ENCODE measurements around the gene TRIP10.
A peak's percentile ranks its signal among the peaks of the same experiment; 100 is the strongest.
"Not testable (repeated sequence)": the region's sequence is repeated elsewhere in the genome, so short reads cannot be mapped to it uniquely, and the experiment has no call there.

TRIP10 gene

DNA sequence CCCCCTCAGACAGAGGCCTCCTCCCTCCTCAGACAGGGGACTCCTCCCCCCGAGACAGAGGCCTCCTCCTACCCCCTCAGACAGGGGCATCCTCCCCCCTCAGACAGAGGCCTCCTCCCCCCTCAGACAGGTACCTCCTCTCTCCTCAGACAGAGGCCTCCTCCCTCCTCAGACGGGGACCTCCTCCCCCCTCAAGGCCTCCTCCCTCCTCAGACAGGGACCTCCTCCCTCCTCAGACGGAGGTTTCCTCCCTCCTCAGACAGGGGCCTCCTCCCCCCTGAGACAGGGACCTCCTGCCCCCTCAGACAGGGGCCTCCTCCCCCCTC is 32.9 kb upstream of the TRIP10 start:
- TF ChIP-seq CTCF (IDR thresholded peaks at IDR 0.05; ENCODE audit: control insufficient read depth, extremely low read depth, insufficient read depth): no peak

GRCh38 chr19:6707011-6707657 is 32.3 kb upstream of the TRIP10 start:
- DNase-seq (ENCODE audit: low read depth): no peak
- TF ChIP-seq CTCF (IDR thresholded peaks at IDR 0.05; ENCODE audit: control insufficient read depth, extremely low read depth, insufficient read depth): no peak
- H3K4me3 ChIP-seq (ENCODE audit: low read depth, low read length): no peak overlapping the region

More for the DNA sequence above, 32.9 kb upstream of the TRIP10 start:
- DNase-seq (ENCODE audit: low read depth): no peak
- no peak overlapping the region for H3K4me3 ChIP-seq (ENCODE audit: low read depth, low read length)

DNA sequence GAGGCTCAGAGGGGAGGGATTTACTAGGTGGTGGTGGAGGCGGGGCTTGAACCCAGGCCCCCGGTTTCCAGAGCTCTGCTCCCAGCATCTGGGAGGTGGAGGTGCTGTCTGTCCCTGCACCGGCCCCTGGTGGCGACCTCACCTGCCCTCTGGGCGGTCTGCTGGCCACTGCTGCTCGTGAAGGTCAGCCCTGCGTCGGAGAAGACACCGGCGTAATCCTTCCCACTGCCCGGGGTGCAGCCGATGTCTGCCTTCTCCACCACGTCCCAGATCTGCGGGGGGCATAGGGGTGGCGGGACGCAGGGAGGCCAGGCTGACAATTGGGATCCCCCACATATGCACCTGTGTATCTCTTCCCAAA is 31.8 kb upstream of the TRIP10 start:
- H3K4me3 ChIP-seq (ENCODE audit: low read depth, low read length): no peak overlapping the region
- no peak for DNase-seq (ENCODE audit: low read depth)
- TF ChIP-seq CTCF (IDR thresholded peaks at IDR 0.05; ENCODE audit: control insufficient read depth, extremely low read depth, insufficient read depth): no peak

DNA sequence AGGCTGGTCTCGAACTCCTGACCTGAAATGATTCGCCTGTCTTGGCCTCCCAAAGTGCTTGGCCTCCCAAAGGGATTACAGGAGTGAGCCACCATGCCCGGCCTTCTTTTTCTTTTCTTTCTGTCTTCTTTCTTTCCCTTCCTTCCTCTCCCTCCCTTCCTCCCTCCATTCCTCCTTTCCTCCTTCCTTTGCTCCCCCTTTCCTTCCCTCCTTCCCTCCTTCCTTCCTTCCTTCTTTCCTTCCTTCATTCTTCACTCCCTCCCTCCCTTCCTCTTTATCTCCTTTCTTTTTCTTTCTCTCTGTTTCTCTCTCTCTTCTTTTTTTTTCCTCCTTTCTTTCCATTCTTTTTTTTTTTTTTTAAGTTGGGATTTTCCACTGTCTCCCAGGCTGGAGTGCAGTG is 31.1 kb upstream of the TRIP10 start:
- no peak for TF ChIP-seq CTCF (IDR thresholded peaks at IDR 0.05; ENCODE audit: control insufficient read depth, extremely low read depth, insufficient read depth)
- no peak overlapping the region for H3K4me3 ChIP-seq (ENCODE audit: low read depth, low read length)
- DNase-seq (ENCODE audit: low read depth): no peak

GRCh38 chr19:6708913-6709312 is 30.6 kb upstream of the TRIP10 start:
- H3K4me3 ChIP-seq (ENCODE audit: low read depth, low read length); DNase-seq (ENCODE audit: low read depth): not testable (repeated sequence)

GRCh38 chr19:6709549-6709948 is 29.9 kb upstream of the TRIP10 start:
- H3K4me3 ChIP-seq (ENCODE audit: low read depth, low read length): no peak overlapping the region
- TF ChIP-seq CTCF (IDR thresholded peaks at IDR 0.05; ENCODE audit: control insufficient read depth, extremely low read depth, insufficient read depth): no peak
- DNase-seq (ENCODE audit: low read depth): no peak

DNA sequence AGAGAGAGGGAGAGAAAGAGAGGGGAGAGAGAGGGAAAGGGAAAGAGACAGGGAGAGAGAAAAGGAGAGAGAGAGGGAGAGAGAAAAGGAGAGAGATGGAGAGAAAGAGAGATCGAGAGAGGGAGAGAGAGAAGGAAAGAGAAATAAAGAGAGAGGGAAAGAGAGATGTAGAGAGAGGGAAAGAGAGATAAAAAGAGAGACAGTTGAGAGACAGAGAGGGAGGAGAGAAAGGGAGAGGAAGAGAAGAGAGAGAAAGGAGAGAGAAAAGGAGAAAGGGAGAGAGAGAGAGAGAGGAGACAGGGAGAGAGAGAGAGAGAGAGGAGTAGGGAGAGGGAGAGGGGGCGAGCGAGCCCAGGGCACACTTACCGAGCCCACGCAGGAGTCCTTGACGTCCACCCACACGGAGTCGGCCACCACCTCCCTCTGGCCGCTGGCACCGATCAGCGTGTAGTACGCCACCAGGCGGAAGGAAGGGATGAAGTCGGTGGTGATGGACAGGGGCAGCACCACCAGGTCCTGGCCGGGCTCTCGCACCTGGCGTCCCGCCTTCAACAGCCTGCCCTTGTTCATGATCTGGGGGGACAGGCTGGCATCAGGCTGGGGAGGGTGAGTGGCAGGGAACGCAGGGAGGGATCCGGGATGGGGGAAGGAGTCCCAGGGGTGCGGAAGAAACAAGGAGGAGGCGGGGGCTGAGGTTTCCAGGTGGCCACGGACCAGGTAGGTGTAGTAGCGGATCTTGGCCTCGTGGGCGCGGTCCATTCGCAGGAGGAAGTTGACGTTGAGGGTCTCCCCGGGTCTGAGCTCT is 29.0 kb upstream of the TRIP10 start:
- 0 out of 2 replicates have a peak, but pooled peaks have one; percentile 23 for TF ChIP-seq CTCF (IDR thresholded peaks at IDR 0.05; ENCODE audit: control insufficient read depth, extremely low read depth, insufficient read depth)
- H3K4me3 ChIP-seq (ENCODE audit: low read depth, low read length): no peak overlapping the region
- DNase-seq (ENCODE audit: low read depth): no peak
